Measurements from ENCODE around the gene KIDINS220.
A peak's percentile ranks its signal among the peaks of the same experiment; 100 is the strongest.

KIDINS220 gene

GRCh38 chr2:8817221-8817620 lies 20.2 kb downstream of the KIDINS220 start:
- no peak overlapping the region for H3K27ac ChIP-seq
- H3K4me3 ChIP-seq = no peak overlapping the region

GRCh38 chr2:8806885-8807704 lies 30.3 kb downstream of the KIDINS220 start:
- no peak overlapping the region for H3K27ac ChIP-seq
- H3K4me3 ChIP-seq = no peak overlapping the region

DNA sequence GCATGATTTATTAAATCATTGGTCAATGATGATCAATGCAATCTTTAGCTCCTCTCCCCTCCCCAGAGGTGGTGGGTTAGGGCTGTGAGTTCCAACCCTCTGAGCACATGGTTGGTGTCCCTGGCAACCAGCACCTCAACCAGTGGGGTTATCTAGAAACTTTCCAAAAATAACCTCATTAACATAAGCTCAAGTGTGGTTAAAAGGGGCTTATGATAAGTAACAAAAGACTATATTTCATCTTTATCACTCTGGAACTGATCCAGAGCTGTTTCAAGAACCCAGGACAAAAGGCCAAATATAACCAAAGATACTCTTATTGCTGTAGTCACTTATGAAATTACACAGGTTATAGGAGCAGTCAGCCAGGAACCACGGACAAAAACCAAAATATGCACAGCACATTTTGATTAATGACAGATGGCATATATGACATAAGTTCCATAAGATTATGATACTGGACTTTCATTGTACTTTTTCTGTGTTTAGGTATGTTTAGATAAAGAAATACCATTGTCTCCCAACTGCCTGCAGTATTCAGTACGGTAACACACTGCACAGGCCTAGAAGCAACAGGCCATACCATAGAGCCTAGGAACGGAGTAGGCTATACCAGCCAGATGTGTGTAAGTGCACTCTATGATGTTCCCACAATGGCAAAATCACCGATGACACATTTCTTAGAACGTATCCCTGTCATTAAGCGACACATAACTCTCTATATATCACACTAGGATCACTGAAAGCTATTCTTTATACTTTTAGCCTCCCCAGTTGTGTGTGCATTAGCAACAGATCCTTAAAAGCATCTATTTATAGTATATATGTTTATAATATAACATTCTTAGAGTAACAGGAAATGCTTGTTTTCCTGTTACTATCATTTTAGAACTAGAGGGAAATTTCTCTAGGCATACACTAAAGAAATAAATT lies 31.9 kb downstream of the KIDINS220 start:
- Histone ChIP-seq H3K27ac (no peak overlapping the region), H3K4me3 (no peak overlapping the region)

- H3K27ac ChIP-seq = peak overlapping the region in 2 of 21 experiments; percentile 2 to 7
- H3K4me3 ChIP-seq = no peak overlapping the region
These were observed 33.6 kb downstream of the KIDINS220 start for GRCh38 chr2:8803658-8804379.

GRCh38 chr2:8802741-8803140 lies 34.7 kb downstream of the KIDINS220 start:
- Histone ChIP-seq H3K27ac (no peak overlapping the region), H3K4me3 (no peak overlapping the region)

DNA sequence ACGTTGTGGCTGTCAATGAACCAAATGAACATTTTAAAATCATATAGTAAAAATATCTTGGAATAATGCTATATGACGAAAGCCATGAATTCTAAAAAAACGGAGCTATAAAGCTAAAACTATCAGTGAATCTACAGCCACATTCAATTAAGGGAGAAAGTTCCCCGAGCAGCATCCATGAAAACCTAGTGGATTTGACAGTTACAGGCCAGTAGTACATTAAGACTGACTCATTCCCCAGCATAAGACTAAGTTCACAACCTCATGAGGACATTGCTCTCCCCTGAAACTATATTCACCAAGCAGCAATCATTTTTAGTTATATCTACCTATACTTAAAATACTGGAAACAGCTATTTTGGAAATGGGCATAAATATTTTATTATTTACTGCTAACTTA lies 36.6 kb downstream of the KIDINS220 start:
- Histone ChIP-seq H3K4me3 (no peak overlapping the region), H3K27ac (no peak overlapping the region)

GRCh38 chr2:8800218-8800617 lies 37.2 kb downstream of the KIDINS220 start:
- no peak overlapping the region for H3K4me3 ChIP-seq
- H3K27ac ChIP-seq = no peak overlapping the region

- Histone ChIP-seq H3K4me3 (no peak overlapping the region), H3K27ac (no peak overlapping the region)
These were observed 38.4 kb downstream of the KIDINS220 start for GRCh38 chr2:8799004-8799403.

- H3K27ac ChIP-seq = no peak overlapping the region
- no peak overlapping the region for H3K4me3 ChIP-seq
These were observed 39.0 kb downstream of the KIDINS220 start for GRCh38 chr2:8798393-8798792.

DNA sequence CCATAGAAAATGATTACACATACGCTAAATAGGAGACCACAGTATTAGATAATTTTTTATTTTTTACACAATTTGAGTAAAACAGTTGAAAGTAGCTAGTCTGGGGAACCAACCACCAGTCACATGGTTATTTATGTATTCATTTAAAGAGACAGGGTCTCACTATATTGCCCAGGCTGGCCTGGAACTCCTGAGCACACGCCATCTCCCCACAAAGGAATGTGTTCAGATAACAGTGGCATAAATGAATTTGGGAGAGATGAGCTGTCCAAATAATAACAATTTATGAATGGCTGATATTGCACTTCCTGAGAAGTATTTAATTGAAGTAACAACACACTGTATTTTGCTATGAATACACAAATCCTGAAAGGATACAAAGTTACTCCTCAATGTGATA lies 39.7 kb downstream of the KIDINS220 start:
- Histone ChIP-seq H3K4me3 (no peak overlapping the region), H3K27ac (no peak overlapping the region)

DNA sequence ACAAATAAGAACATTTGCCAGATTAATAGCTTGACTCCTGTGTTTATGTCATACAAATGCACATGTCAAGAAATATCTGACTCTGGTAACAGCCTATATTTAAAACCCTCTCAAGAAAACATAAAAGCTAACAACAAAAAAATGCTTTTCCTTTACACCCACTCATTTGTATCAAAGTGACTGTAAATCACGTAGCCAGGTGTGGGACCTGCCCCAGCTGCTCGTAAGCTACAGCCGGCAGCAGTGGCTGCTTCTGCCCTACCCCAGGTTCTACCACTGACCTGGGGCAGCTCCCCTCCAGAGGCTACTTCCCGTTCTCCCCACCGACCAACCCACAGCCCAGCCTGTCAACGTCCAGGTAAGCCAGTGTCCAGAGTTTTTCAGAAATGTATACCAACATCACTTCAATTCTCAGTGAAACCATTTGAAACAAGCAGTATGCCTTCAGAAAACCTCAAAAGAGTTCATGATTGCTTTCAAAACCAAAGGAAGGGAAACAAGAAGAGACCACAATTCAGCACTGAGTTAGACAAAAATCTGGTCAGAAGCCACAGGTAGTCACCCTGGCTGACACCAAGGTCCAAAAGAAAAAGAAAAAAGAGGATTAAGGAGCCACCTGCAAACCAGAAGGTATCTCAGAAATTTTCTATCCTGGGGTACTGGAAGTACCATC lies 40.4 kb downstream of the KIDINS220 start:
- H3K4me3 ChIP-seq = no peak overlapping the region
- H3K27ac ChIP-seq = no peak overlapping the region

- Histone ChIP-seq H3K4me3 (no peak overlapping the region), H3K27ac (no peak overlapping the region)
These were observed 41.0 kb downstream of the KIDINS220 start for GRCh38 chr2:8796315-8796848.

DNA sequence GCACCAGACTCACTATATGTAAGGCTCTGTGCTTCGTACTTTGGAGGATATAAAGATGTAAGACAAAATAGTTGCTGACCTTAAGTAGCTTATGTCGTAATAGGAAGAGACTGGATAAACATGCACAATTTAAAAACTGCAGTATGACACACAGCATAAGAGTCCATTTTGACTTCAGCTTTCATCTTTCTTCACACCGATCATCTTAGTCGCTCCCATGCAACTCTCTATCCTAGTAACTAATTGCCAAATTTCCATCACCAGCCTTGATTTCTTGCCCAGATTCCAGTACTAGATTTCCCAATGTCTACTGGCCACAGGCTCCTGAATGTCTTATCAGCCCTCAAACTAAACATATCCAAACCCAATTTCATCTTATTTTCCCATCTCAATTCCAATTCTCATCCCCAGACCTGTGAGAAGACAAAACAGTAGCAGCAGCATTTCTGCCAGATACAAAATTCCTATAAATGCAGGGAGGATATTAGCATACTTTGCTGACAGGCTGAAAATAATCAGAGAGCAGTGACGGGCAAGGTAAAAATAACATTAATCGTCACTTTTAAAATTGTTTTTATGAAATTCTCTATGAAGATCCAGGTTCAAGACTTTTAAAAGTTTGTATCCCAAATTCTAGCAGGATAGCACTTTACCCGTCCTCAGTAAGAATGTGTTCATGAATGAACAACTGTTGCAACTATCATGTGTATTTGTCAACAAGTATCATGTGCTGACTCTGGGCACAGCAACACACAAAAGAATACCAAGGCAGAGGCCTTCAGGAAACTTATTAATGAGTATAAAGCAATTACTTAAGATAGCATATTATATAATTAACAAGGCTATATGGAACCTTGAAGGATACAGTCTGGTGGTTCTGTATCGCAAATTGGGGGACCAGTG lies 42.2 kb downstream of the KIDINS220 start:
- Histone ChIP-seq H3K4me3 (no peak overlapping the region), H3K27ac (no peak overlapping the region)

- Histone ChIP-seq H3K27ac (no peak overlapping the region), H3K4me3 (no peak overlapping the region)
These were observed 46.7 kb downstream of the KIDINS220 start for GRCh38 chr2:8790739-8791162.

DNA sequence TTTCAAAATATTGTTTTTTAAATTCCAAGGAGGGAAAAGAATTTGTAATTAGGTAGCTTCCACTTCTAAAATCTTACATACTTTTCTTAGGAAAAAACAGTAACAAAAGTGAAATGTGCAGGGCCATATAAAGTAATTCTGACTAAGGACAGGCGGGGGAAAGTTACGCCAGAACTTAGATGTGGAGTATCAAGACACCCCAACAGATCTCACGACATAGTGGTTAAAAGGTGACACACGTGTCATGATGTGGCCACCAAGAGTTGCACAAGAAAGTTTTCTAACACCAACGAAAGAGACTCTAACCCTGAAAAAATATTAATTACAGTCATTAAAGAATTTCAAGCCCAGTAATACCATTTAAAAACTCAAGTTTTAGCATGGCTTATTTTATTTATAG lies 51.0 kb downstream of the KIDINS220 start:
- Histone ChIP-seq H3K4me3 (no peak overlapping the region), H3K27ac (no peak overlapping the region)

GRCh38 chr2:8779795-8780671 lies 57.4 kb downstream of the KIDINS220 start:
- Histone ChIP-seq H3K27ac (no peak overlapping the region), H3K4me3 (no peak overlapping the region)

- no peak overlapping the region for H3K4me3 ChIP-seq
- H3K27ac ChIP-seq = no peak overlapping the region
These were observed 63.0 kb downstream of the KIDINS220 start for GRCh38 chr2:8774371-8774770.
